Stimulated activated CD8-positive, alpha-beta memory T cell treated with anti-CD3 and anti-CD28 coated beads, Interleukin-12 subunit alpha, Interleukin-12 subunit beta, amount 100 ng/mL, for 4 hours (primary cell): ENCODE results near the gene GAB2.

ENCODE experiments used
- DNase-seq: peaks from one replicate; pipeline ENCODE4 v3.0.0-alpha.2; 2020; ENCODE audit warnings: low read depth

GAB2 gene

GRCh38 chr11:78341841-78342240 is 75.8 kb downstream of the GAB2 start:
- no peak for DNase-seq

DNA sequence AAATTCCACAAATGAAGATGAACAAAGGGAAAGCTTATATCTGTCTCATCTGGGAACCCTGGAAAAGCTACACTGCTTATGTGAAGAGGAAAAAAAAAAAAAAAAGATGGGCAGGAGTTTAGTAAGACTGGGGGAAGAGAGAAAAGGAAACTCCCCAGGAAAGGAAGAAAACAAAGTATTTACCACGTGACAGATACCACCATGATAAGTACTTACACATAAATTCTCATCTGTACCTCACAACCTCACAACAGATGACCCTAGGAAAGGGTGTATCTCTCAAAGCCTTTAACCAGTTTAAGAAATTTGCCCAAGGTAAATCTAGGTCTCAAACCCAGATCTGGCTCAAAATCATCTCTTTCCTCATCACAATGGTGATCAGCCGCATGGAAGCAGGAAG is 77.1 kb downstream of the GAB2 start:
- DNase-seq: no peak

GRCh38 chr11:78339945-78340344 is 77.7 kb downstream of the GAB2 start:
- no peak for DNase-seq

DNA sequence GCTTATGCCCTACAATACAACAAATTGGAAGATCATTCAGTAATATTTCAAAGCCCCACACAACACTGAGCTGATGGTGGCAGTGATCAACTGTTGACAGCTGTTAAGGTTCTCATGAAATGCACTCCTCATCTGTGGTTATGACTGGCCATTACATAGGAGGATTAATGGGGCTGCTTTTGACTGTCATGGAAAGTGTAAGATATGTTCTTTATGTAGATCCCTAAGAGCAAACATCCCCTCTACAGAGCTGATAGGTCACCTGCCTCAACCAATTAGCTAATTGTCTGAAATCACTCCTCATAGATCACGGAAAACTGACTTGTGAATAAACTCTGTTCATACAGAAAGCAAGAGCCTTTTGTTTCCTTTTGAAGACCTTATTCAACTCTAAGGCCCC is 78.1 kb downstream of the GAB2 start:
- no peak for DNase-seq

DNA sequence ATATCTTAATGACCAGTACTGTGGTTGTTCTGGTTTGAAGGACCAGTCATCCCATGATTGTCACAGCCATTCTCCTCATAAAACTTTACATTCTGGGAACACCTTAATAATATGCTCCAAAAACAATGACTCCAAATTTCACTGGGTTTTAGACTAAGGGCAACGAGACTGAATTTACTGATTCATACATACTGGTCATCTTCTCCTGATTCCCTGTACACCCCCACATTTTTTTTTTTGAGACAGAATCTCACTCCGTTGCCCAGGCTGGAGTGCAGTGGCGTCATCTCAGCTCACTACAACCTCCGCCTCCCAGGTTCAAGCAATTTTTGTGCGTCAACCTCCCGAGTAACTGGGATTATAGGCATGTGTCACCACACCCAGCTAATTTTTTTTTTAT is 78.9 kb downstream of the GAB2 start:
- DNase-seq: no peak

DNA sequence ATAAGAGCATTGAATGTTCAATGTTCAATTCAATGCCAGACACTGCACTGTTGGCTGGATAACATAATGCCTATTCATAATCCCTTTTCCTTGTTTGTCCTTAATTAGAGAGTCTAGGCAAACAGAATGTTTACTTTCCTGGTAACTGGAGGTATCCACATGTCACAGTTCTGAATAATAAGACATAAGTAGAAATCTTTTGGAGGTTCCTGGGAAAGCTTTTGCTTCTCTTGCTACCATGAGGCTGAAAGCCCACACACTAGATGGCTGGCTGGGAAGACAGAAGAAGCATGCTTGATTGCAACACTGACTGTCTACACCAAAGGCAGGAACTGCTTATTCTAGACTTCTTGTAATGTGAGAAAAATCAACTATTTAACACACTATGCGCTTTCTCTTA is 79.5 kb downstream of the GAB2 start:
- DNase-seq: no peak

DNA sequence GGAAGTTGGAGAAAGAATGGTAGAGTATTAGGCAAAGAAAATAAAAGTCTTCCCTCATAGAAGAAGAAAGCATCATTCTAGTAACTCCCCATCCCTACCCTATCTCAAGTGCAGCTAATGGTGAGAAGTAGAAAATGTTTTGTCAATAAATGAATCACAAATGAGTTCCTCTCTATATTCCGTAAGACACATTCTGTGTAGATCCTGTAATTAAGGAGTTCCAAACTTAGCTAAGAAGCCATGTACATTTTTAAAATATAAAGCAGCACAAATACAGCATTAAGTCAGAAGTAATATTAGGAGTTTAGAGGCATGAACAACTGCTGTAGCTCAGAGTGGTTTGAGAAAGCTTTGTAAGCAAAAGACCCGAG is 80.1 kb downstream of the GAB2 start:
- DNase-seq: no peak

- DNase-seq: no peak
These were observed 80.6 kb downstream of the GAB2 start for GRCh38 chr11:78336877-78337553.

GRCh38 chr11:78334109-78334508 is 83.5 kb downstream of the GAB2 start:
- DNase-seq: no peak

DNA sequence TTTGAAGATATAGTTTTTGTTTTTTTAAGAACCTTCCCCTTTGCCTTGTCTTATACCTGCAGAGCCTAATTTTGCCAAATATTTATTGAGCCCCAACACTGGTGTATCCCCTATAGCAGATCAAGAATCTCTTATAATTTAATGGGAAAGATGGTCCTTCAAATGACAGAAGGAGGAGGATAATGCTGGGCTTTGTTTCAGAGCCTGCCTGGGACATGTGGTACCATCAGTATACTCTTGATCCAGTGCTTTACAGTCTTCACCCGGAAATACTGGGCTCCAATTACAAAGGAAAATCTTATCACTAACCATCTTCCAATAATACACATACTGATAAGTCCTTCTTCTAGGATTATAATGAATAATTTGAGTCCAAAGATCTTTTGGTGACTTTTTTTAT is 84.7 kb downstream of the GAB2 start:
- DNase-seq: no peak

- no peak for DNase-seq
These were observed 85.3 kb downstream of the GAB2 start for GRCh38 chr11:78332174-78332866.

GRCh38 chr11:78331711-78332110 is 85.9 kb downstream of the GAB2 start:
- DNase-seq: no peak

DNA sequence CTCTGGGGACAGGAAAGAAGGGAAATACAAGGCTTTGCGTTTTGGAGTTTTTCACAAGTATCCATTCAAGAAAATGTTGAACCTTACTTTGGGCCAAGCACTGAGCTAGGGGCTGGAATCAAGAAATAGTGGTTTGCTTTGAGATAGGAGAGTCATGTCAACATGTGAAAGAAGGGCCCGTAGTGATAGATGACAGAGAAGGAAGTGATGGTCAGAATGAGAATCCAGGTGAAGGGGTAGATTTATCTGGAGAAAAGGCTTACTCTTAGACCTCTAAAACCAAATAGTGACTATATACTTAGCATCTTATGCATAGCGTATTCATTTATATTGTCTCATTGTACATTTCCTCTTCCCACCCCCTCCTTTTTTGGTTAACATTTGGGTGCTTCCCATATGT is 87.3 kb downstream of the GAB2 start:
- no peak for DNase-seq

- no peak for DNase-seq
These were observed 89.7 kb downstream of the GAB2 start for GRCh38 chr11:78327945-78328344.

- DNase-seq: no peak
These were observed 92.3 kb downstream of the GAB2 start for GRCh38 chr11:78325274-78325781.

DNA sequence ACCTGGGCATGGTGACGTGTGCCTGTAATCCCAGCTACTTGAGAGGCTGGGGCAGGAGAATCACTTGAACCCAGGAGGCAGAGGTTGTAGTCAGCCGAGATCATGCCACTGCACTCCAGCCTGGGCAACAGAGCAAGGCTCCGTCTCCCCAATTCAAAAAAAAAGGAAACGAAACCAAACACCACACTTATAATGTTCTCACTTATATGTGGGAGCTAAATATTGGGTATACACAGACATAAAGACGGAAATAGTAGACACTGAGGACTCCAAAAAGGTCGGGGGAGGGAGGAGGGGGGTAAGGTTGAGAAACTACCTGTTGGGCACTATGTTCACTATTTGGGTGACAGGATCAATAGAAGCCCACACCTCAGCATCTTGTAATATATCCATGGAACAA is 94.3 kb downstream of the GAB2 start:
- DNase-seq: no peak

DNA sequence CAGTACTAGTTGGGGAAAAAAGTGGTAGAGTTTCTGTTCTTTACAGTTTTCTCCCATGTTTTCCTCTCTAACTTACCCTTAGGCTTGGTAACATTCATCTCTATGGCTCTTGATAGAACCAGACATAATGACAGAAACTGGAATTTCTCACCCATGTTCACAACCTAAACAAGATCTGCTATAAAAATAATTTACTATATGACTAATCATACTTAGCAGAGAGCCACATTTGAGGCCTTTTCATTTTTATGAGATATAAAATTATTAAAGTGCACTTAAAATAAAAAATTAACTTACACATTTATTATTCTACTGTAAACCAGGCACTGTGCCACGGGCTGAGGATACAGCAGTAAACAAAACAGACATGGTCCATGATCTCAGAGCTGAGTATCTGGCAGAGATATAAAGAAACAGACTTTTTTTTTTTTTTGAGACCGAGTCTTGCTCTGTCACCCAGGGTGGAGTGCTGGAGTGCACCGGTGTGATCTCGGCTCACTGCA is 98.1 kb downstream of the GAB2 start:
- DNase-seq: no peak

- DNase-seq: no peak
These were observed 99.1 kb downstream of the GAB2 start for GRCh38 chr11:78318321-78319114.

DNA sequence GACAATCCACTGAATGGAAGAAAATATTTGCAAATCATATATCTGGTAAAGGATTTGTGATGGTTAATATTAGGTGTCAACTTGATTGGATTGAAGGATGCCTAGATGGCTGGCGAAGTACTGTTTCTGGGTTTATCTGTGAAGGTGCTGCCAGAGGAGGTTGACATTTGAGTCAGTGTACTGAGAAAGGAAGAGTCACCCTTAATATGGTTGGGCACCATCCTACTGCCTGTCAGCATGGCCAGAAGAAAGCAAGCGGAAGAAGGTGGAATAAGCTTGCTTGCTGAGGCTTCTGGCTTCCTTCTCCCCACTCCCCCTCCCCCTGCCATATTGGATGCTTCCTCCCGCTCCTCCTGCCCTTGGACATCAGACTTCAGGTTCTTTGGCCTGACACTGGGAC is 101.9 kb downstream of the GAB2 start:
- no peak for DNase-seq

DNA sequence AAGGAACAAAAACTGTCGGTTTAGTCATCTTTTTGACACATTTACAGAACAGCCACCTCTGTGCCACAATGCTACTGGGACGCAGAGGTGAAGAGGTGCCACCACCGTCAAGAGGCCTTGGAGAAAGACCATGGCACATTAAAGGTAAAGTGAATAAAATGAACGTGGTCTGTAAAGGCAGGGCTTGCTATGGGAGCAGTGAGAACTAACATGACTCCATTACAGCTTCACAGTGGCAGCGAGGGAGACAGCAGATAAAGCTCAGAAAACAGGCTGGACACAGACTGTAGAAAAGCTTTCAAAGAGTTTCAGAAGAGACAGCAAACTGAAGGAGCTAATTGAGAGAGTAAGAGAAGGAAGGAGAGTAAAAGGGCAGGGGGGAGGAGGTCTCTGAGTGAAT is 102.9 kb downstream of the GAB2 start:
- DNase-seq: no peak

- DNase-seq: no peak
These were observed 103.7 kb downstream of the GAB2 start for GRCh38 chr11:78313898-78314297.

DNA sequence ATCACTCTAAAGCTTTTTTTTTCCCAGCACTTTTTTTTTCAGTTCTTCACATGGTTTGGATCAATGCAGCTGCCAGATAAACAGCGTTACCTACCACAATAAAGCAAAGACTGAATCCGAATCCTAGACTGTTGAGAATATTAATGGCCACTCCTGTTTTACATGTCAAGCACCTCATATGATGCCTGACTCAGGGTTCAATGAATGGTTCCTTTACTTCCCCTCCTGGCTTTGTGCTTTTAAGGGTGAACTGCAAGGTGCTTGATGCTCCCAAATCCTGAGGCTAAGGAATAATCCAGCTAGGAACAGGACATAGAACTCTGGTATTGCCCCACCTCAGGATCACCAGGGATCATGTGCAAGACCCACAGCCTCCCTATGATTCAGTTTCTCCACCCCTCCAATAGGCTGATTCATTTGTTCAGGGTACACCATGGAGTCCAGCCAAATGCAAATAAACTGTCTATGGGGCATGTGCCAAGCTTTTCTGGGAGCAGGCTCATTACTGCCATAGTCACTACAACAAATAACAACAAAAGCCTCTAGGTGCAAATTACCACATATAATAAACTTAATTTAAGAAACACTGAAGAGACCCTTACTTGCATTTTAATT is 104.3 kb downstream of the GAB2 start:
- no peak for DNase-seq
